AG09319 (cell line): Measurements from ENCODE around the gene XPA.

Source experiments
- DNase-seq: peaks from one replicate; pipeline ENCODE4 v3.0.0-alpha.2; 2010; ENCODE audit warnings: low read depth; ENCODE audit errors: extremely low read depth
- CTCF ChIP-seq: IDR thresholded peaks from 2 replicates; pipeline ENCODE4 v1.5.1; 2011; ENCODE audit warnings: low read depth, mild to moderate bottlenecking, inconsistent platforms, low read length, moderate library complexity

The XPA gene

GRCh38 chr9:97633859-97634490 is 63.2 kb downstream of the XPA start:
- TF ChIP-seq CTCF, result no peak
- no peak for DNase-seq

- peak; percentile 96 for DNase-seq
- no peak for TF ChIP-seq CTCF
Observed at GRCh38 chr9:97632985-97633858, 63.9 kb downstream of the XPA start, which contains the start of the genes NCBP1 and TSTD2. TSS of gene NCBP1 (plus strand) at chr9:97633821. CDS start at chr9:97633882, 61 bp downstream. TSS of gene TSTD2 (minus strand) at chr9:97633368. CDS start at chr9:97627562, 5,806 bp downstream.

GRCh38 chr9:97632248-97632984 is 64.7 kb downstream of the XPA start:
- TF ChIP-seq CTCF, result no peak
- DNase-seq, result peak; percentile 59

- DNase-seq, result no peak
- no peak for TF ChIP-seq CTCF
Observed at GRCh38 chr9:97630591-97630990, 66.5 kb downstream of the XPA start.

- no peak for TF ChIP-seq CTCF
- no peak for DNase-seq
Observed at GRCh38 chr9:97629156-97629555, 68.0 kb downstream of the XPA start.

- TF ChIP-seq CTCF, result no peak
- no peak for DNase-seq
Observed at GRCh38 chr9:97628668-97629067, 68.5 kb downstream of the XPA start.
